HepG2 (cell line): Measurements from ENCODE around the gene ZFTA.

Experiments
- CAMTA2 ChIP-seq: sonication (generic); formaldehyde crosslinking; IDR thresholded peaks from 2 replicates; pipeline ENCODE4 v1.4.0; 2020; ENCODE audit warnings: mild to moderate bottlenecking, missing genetic modification reagents, borderline replicate concordance
- CEBPB ChIP-seq: IDR thresholded peaks from 2 replicates; pipeline ENCODE4 v1.6.1; 2011; ENCODE audit warnings: low read depth, low read length, improper control_type of control experiment, borderline replicate concordance
- HCFC1 ChIP-seq: fragments of 150-350 bp; IDR thresholded peaks from 2 replicates; pipeline ENCODE4 v1.6.1; 2014; ENCODE audit warnings: low read depth, low read length
- JUNB ChIP-seq: sonication (generic); formaldehyde crosslinking; IDR thresholded peaks from 2 replicates; pipeline ENCODE4 v1.8.0; 2022; ENCODE audit warnings: missing genetic modification reagents, mild to moderate bottlenecking, borderline replicate concordance
- MYC ChIP-seq: sonication (generic); formaldehyde crosslinking; IDR thresholded peaks from 2 replicates; pipeline ENCODE4 v1.9.0; 2021; ENCODE audit warnings: missing genetic modification reagents, borderline replicate concordance
- PHF21A ChIP-seq: sonication (generic); formaldehyde crosslinking; IDR thresholded peaks from 2 replicates; pipeline ENCODE4 v1.5.0; 2020; ENCODE audit warnings: mild to moderate bottlenecking, missing genetic modification reagents
- SMC3 ChIP-seq: IDR thresholded peaks from 2 replicates; pipeline ENCODE4 v1.6.1; 2011; ENCODE audit warnings: low read length, improper control_type of control experiment
- ZFP1 ChIP-seq: IDR thresholded peaks from 2 replicates; pipeline ENCODE4 v1.6.1; 2016
- ZNF138 ChIP-seq: sonication (generic); formaldehyde crosslinking; IDR thresholded peaks from 2 replicates; pipeline ENCODE4 v1.5.0; 2020; ENCODE audit warnings: mild to moderate bottlenecking, low read depth, missing genetic modification reagents
- ZNF543 ChIP-seq: sonication (generic); formaldehyde crosslinking; IDR thresholded peaks from 2 replicates; pipeline ENCODE4 v1.4.0; 2020; ENCODE audit warnings: mild to moderate bottlenecking, missing genetic modification reagents
- TF ChIP-seq, protein P1 (sequence below): sonication (generic); formaldehyde crosslinking; IDR thresholded peaks from 2 replicates; pipeline ENCODE4 v1.5.0; 2020; ENCODE audit warnings: mild to moderate bottlenecking, missing genetic modification reagents, moderate library complexity
- TF ChIP-seq, protein P2 (sequence below): IDR thresholded peaks from 2 replicates; pipeline ENCODE4 v1.6.1; 2016
- TF ChIP-seq, protein P3 (sequence below), 2 experiments: IDR thresholded peaks; 2 replicates each; pipeline ENCODE4 v1.6.1; 2011 to 2012; ENCODE audit warnings: low read length in 2 of 2, borderline replicate concordance in 1 of 2, low read depth in 1 of 2, mild to moderate bottlenecking in 1 of 2, moderate library complexity in 1 of 2
- TF ChIP-seq, protein P4 (sequence below): sonication (generic); formaldehyde crosslinking; IDR thresholded peaks from 2 replicates; pipeline ENCODE4 v1.5.0; 2020; ENCODE audit warnings: mild to moderate bottlenecking, missing genetic modification reagents

DNA sequence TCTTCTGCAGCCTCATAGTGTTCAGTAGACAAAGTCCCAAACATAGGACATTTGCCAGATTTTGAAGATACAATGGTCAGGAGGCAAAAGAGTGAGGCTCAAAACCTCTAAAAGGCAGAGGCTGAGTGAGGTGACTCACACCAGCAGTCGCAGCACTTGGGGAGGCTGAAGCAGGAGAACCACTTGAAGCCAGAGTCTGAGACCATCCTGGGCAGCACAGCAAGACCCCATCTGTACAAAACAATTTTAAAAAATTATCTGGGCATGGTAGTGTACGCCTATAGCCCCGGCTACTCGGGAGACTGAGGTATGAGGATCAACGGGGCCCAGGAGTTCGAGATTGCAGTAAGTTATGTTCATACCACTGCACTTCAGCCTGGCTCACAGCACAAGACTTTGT lies 14.2 kb upstream of the ZFTA start:
- no peak for TF ChIP-seq CAMTA2
- TF ChIP-seq, protein P1, sequence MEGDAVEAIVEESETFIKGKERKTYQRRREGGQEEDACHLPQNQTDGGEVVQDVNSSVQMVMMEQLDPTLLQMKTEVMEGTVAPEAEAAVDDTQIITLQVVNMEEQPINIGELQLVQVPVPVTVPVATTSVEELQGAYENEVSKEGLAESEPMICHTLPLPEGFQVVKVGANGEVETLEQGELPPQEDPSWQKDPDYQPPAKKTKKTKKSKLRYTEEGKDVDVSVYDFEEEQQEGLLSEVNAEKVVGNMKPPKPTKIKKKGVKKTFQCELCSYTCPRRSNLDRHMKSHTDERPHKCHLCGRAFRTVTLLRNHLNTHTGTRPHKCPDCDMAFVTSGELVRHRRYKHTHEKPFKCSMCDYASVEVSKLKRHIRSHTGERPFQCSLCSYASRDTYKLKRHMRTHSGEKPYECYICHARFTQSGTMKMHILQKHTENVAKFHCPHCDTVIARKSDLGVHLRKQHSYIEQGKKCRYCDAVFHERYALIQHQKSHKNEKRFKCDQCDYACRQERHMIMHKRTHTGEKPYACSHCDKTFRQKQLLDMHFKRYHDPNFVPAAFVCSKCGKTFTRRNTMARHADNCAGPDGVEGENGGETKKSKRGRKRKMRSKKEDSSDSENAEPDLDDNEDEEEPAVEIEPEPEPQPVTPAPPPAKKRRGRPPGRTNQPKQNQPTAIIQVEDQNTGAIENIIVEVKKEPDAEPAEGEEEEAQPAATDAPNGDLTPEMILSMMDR, result no peak
- no peak for TF ChIP-seq PHF21A (CRISPR knock-in tag)
- no peak for TF ChIP-seq SMC3
- TF ChIP-seq JUNB (CRISPR knock-in tag), result no peak
- TF ChIP-seq, protein P2, sequence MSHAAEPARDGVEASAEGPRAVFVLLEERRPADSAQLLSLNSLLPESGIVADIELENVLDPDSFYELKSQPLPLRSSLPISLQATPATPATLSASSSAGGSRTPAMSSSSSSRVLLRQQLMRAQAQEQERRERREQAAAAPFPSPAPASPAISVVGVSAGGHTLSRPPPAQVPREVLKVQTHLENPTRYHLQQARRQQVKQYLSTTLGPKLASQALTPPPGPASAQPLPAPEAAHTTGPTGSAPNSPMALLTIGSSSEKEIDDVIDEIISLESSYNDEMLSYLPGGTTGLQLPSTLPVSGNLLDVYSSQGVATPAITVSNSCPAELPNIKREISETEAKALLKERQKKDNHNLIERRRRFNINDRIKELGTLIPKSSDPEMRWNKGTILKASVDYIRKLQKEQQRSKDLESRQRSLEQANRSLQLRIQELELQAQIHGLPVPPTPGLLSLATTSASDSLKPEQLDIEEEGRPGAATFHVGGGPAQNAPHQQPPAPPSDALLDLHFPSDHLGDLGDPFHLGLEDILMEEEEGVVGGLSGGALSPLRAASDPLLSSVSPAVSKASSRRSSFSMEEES (CRISPR knock-in tag), result no peak
- TF ChIP-seq, protein P3, sequence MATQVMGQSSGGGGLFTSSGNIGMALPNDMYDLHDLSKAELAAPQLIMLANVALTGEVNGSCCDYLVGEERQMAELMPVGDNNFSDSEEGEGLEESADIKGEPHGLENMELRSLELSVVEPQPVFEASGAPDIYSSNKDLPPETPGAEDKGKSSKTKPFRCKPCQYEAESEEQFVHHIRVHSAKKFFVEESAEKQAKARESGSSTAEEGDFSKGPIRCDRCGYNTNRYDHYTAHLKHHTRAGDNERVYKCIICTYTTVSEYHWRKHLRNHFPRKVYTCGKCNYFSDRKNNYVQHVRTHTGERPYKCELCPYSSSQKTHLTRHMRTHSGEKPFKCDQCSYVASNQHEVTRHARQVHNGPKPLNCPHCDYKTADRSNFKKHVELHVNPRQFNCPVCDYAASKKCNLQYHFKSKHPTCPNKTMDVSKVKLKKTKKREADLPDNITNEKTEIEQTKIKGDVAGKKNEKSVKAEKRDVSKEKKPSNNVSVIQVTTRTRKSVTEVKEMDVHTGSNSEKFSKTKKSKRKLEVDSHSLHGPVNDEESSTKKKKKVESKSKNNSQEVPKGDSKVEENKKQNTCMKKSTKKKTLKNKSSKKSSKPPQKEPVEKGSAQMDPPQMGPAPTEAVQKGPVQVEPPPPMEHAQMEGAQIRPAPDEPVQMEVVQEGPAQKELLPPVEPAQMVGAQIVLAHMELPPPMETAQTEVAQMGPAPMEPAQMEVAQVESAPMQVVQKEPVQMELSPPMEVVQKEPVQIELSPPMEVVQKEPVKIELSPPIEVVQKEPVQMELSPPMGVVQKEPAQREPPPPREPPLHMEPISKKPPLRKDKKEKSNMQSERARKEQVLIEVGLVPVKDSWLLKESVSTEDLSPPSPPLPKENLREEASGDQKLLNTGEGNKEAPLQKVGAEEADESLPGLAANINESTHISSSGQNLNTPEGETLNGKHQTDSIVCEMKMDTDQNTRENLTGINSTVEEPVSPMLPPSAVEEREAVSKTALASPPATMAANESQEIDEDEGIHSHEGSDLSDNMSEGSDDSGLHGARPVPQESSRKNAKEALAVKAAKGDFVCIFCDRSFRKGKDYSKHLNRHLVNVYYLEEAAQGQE (IDR thresholded peaks at IDR 0.05; ENCODE audit: borderline replicate concordance in 1 of 2, low read depth in 1 of 2, low read length in 2 of 2), result no peak
- TF ChIP-seq CEBPB, result no peak
- TF ChIP-seq HCFC1, result no peak
- TF ChIP-seq ZNF543 (CRISPR knock-in tag), result no peak
- TF ChIP-seq ZFP1 (CRISPR knock-in tag), result no peak
- no peak for TF ChIP-seq MYC (CRISPR knock-in tag)
- TF ChIP-seq ZNF138 (CRISPR knock-in tag), result no peak
- TF ChIP-seq, protein P4, sequence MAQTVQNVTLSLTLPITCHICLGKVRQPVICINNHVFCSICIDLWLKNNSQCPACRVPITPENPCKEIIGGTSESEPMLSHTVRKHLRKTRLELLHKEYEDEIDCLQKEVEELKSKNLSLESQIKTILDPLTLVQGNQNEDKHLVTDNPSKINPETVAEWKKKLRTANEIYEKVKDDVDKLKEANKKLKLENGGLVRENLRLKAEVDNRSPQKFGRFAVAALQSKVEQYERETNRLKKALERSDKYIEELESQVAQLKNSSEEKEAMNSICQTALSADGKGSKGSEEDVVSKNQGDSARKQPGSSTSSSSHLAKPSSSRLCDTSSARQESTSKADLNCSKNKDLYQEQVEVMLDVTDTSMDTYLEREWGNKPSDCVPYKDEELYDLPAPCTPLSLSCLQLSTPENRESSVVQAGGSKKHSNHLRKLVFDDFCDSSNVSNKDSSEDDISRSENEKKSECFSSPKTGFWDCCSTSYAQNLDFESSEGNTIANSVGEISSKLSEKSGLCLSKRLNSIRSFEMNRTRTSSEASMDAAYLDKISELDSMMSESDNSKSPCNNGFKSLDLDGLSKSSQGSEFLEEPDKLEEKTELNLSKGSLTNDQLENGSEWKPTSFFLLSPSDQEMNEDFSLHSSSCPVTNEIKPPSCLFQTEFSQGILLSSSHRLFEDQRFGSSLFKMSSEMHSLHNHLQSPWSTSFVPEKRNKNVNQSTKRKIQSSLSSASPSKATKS, result no peak
